ENCODE measurements around the gene GPR26.

Gene GPR26

GRCh38 chr10:123666318-123667236 lies at the start of gene GPR26:
Gene GPR26 (plus strand): TSS chr10:123666355. CDS start chr10:123666408, 53 bp downstream.
- Histone ChIP-seq H3K4me1 (ENCODE audit: control insufficient read depth, insufficient read depth, low read length) (peaks cover 3% of the 10 kb centered on the region), H3K36me3 (ENCODE audit: control insufficient read depth, insufficient read depth, low read length) (no peaks in the 10 kb centered on the region), H3K4me3 (ENCODE audit: low read depth, low read length) (peak within 1 kb of the TSS; percentile 39), H3K27me3 (ENCODE audit: control insufficient read depth, insufficient read depth, low read length) (peaks cover 52% of the 10 kb centered on the region), H3K9ac (ENCODE audit: low read depth, low read length) (no peak within 1 kb of the TSS), H3K9me3 (ENCODE audit: control insufficient read depth, insufficient read depth, low read length) (no peaks in the 10 kb centered on the region)

GRCh38 chr10:123618224-123618623 lies 47.9 kb upstream of the GPR26 start:
- Histone ChIP-seq H3K4me1 (ENCODE audit: control insufficient read depth, insufficient read depth, low read length) (no peaks in the 10 kb centered on the region), H3K27me3 (ENCODE audit: control insufficient read depth, insufficient read depth, low read length) (no peaks in the 10 kb centered on the region), H3K9me3 (ENCODE audit: control insufficient read depth, insufficient read depth, low read length) (no peaks in the 10 kb centered on the region), H3K36me3 (ENCODE audit: control insufficient read depth, insufficient read depth, low read length) (no peaks in the 10 kb centered on the region), H3K4me3 (ENCODE audit: low read depth, low read length) (no peak overlapping the region), H3K9ac (ENCODE audit: low read depth, low read length) (no peak overlapping the region)

- no peaks in the 10 kb centered on the region for H3K36me3 ChIP-seq (ENCODE audit: control insufficient read depth, insufficient read depth, low read length)
- no peak overlapping the region for H3K9ac ChIP-seq (ENCODE audit: low read depth, low read length)
- H3K4me1 ChIP-seq (ENCODE audit: control insufficient read depth, insufficient read depth, low read length), result no peaks in the 10 kb centered on the region
- no peaks in the 10 kb centered on the region for H3K9me3 ChIP-seq (ENCODE audit: control insufficient read depth, insufficient read depth, low read length)
- no peak overlapping the region for H3K4me3 ChIP-seq (ENCODE audit: low read depth, low read length)
- no peaks in the 10 kb centered on the region for H3K27me3 ChIP-seq (ENCODE audit: control insufficient read depth, insufficient read depth, low read length)
These were observed 46.9 kb upstream of the GPR26 start for GRCh38 chr10:123619067-123619855.

GRCh38 chr10:123620621-123621020 lies 45.5 kb upstream of the GPR26 start:
- no peaks in the 10 kb centered on the region for H3K36me3 ChIP-seq (ENCODE audit: control insufficient read depth, insufficient read depth, low read length)
- H3K9me3 ChIP-seq (ENCODE audit: control insufficient read depth, insufficient read depth, low read length), result no peaks in the 10 kb centered on the region
- H3K9ac ChIP-seq (ENCODE audit: low read depth, low read length), result no peak overlapping the region
- no peak overlapping the region for H3K4me3 ChIP-seq (ENCODE audit: low read depth, low read length)
- H3K4me1 ChIP-seq (ENCODE audit: control insufficient read depth, insufficient read depth, low read length), result no peaks in the 10 kb centered on the region
- H3K27me3 ChIP-seq (ENCODE audit: control insufficient read depth, insufficient read depth, low read length), result no peaks in the 10 kb centered on the region

- Histone ChIP-seq H3K9ac (ENCODE audit: low read depth, low read length) (no peak overlapping the region), H3K36me3 (ENCODE audit: control insufficient read depth, insufficient read depth, low read length) (no peaks in the 10 kb centered on the region), H3K9me3 (ENCODE audit: control insufficient read depth, insufficient read depth, low read length) (no peaks in the 10 kb centered on the region), H3K27me3 (ENCODE audit: control insufficient read depth, insufficient read depth, low read length) (no peaks in the 10 kb centered on the region), H3K4me1 (ENCODE audit: control insufficient read depth, insufficient read depth, low read length) (no peaks in the 10 kb centered on the region), H3K4me3 (ENCODE audit: low read depth, low read length) (no peak overlapping the region)
These were observed 44.7 kb upstream of the GPR26 start for GRCh38 chr10:123621492-123621891.

GRCh38 chr10:123621916-123622315 lies 44.2 kb upstream of the GPR26 start:
- no peaks in the 10 kb centered on the region for H3K36me3 ChIP-seq (ENCODE audit: control insufficient read depth, insufficient read depth, low read length)
- H3K27me3 ChIP-seq (ENCODE audit: control insufficient read depth, insufficient read depth, low read length), result no peaks in the 10 kb centered on the region
- H3K4me1 ChIP-seq (ENCODE audit: control insufficient read depth, insufficient read depth, low read length), result no peaks in the 10 kb centered on the region
- H3K4me3 ChIP-seq (ENCODE audit: low read depth, low read length), result no peak overlapping the region
- H3K9ac ChIP-seq (ENCODE audit: low read depth, low read length), result no peak overlapping the region
- H3K9me3 ChIP-seq (ENCODE audit: control insufficient read depth, insufficient read depth, low read length), result no peaks in the 10 kb centered on the region

- H3K9me3 ChIP-seq (ENCODE audit: control insufficient read depth, insufficient read depth, low read length), result no peaks in the 10 kb centered on the region
- no peaks in the 10 kb centered on the region for H3K36me3 ChIP-seq (ENCODE audit: control insufficient read depth, insufficient read depth, low read length)
These were observed 43.8 kb upstream of the GPR26 start for GRCh38 chr10:123622381-123622780.

GRCh38 chr10:123624086-123624485 lies 42.1 kb upstream of the GPR26 start:
- H3K27me3 ChIP-seq (ENCODE audit: control insufficient read depth, insufficient read depth, low read length), result no peaks in the 10 kb centered on the region
- no peak overlapping the region for H3K4me3 ChIP-seq (ENCODE audit: low read depth, low read length)
- H3K9me3 ChIP-seq (ENCODE audit: control insufficient read depth, insufficient read depth, low read length), result no peaks in the 10 kb centered on the region
- H3K4me1 ChIP-seq (ENCODE audit: control insufficient read depth, insufficient read depth, low read length), result no peaks in the 10 kb centered on the region
- no peaks in the 10 kb centered on the region for H3K36me3 ChIP-seq (ENCODE audit: control insufficient read depth, insufficient read depth, low read length)
- no peak overlapping the region for H3K9ac ChIP-seq (ENCODE audit: low read depth, low read length)

More at GRCh38 chr10:123622381-123622780, 43.8 kb upstream of the GPR26 start:
- Histone ChIP-seq H3K27me3 (ENCODE audit: control insufficient read depth, insufficient read depth, low read length) (no peaks in the 10 kb centered on the region), H3K4me3 (ENCODE audit: low read depth, low read length) (no peak overlapping the region), H3K4me1 (ENCODE audit: control insufficient read depth, insufficient read depth, low read length) (no peaks in the 10 kb centered on the region), H3K9ac (ENCODE audit: low read depth, low read length) (no peak overlapping the region)

- Histone ChIP-seq H3K9ac (ENCODE audit: low read depth, low read length) (no peak overlapping the region), H3K27me3 (ENCODE audit: control insufficient read depth, insufficient read depth, low read length) (no peaks in the 10 kb centered on the region), H3K4me3 (ENCODE audit: low read depth, low read length) (no peak overlapping the region), H3K4me1 (ENCODE audit: control insufficient read depth, insufficient read depth, low read length) (no peaks in the 10 kb centered on the region), H3K9me3 (ENCODE audit: control insufficient read depth, insufficient read depth, low read length) (no peaks in the 10 kb centered on the region), H3K36me3 (ENCODE audit: control insufficient read depth, insufficient read depth, low read length) (no peaks in the 10 kb centered on the region)
These were observed 33.0 kb upstream of the GPR26 start for GRCh38 chr10:123633106-123633505.

- H3K36me3 ChIP-seq (ENCODE audit: control insufficient read depth, insufficient read depth, low read length), result no peaks in the 10 kb centered on the region
- H3K9ac ChIP-seq (ENCODE audit: low read depth, low read length), result no peak overlapping the region
These were observed 32.5 kb upstream of the GPR26 start for GRCh38 chr10:123633636-123634035.

GRCh38 chr10:123634221-123634620 lies 31.9 kb upstream of the GPR26 start:
- no peak overlapping the region for H3K9ac ChIP-seq (ENCODE audit: low read depth, low read length)
- no peak overlapping the region for H3K4me3 ChIP-seq (ENCODE audit: low read depth, low read length)
- peaks cover under 1% of the 10 kb centered on the region for H3K4me1 ChIP-seq (ENCODE audit: control insufficient read depth, insufficient read depth, low read length)
- H3K36me3 ChIP-seq (ENCODE audit: control insufficient read depth, insufficient read depth, low read length), result no peaks in the 10 kb centered on the region
- no peaks in the 10 kb centered on the region for H3K27me3 ChIP-seq (ENCODE audit: control insufficient read depth, insufficient read depth, low read length)
- H3K9me3 ChIP-seq (ENCODE audit: control insufficient read depth, insufficient read depth, low read length), result no peaks in the 10 kb centered on the region

More at GRCh38 chr10:123633636-123634035, 32.5 kb upstream of the GPR26 start:
- no peaks in the 10 kb centered on the region for H3K9me3 ChIP-seq (ENCODE audit: control insufficient read depth, insufficient read depth, low read length)
- H3K4me3 ChIP-seq (ENCODE audit: low read depth, low read length), result no peak overlapping the region
- no peaks in the 10 kb centered on the region for H3K27me3 ChIP-seq (ENCODE audit: control insufficient read depth, insufficient read depth, low read length)
- no peaks in the 10 kb centered on the region for H3K4me1 ChIP-seq (ENCODE audit: control insufficient read depth, insufficient read depth, low read length)
